Activated CD4-positive, alpha-beta T cell treated with anti-CD3 and anti-CD28 coated beads for 4 hours (primary cell): ENCODE data around the gene TNNI3.
A peak's percentile ranks its signal among the peaks of the same experiment; 100 is the strongest.

Experiments
- DNase-seq, 2 donors: peaks; one replicate each; pipeline ENCODE4 v3.0.0-alpha.2; 2020

TNNI3 gene

GRCh38 chr19:55146078-55146704 lies 11.3 kb downstream of the TNNI3 start:
- no peak for DNase-seq

- DNase-seq, result no peak
Measured at GRCh38 chr19:55145232-55145631, 12.3 kb downstream of the TNNI3 start.

- no peak for DNase-seq
Measured at GRCh38 chr19:55141696-55142095, 15.8 kb downstream of the TNNI3 start.

GRCh38 chr19:55137915-55138314 lies 19.6 kb downstream of the TNNI3 start:
- no peak for DNase-seq

- no peak for DNase-seq
Measured at GRCh38 chr19:55136399-55137102, 21.0 kb downstream of the TNNI3 start.

GRCh38 chr19:55134736-55135135 lies 22.8 kb downstream of the TNNI3 start:
- no peak for DNase-seq

GRCh38 chr19:55133639-55134444 lies 23.7 kb downstream of the TNNI3 start:
- DNase-seq, result no peak

GRCh38 chr19:55132453-55133129 lies 24.9 kb downstream of the TNNI3 start:
- no peak for DNase-seq

- DNase-seq, result no peak
Measured at GRCh38 chr19:55131421-55131820, 26.1 kb downstream of the TNNI3 start.

GRCh38 chr19:55119053-55119452 lies 38.5 kb downstream of the TNNI3 start:
- no peak for DNase-seq

GRCh38 chr19:55118401-55118991 lies 39.0 kb downstream of the TNNI3 start:
- DNase-seq, result no peak

- peak; percentile 97 for DNase-seq
Measured at GRCh38 chr19:55117663-55118391, 39.7 kb downstream of the TNNI3 start.

- DNase-seq, result no peak
Measured at GRCh38 chr19:55116859-55117662, 40.5 kb downstream of the TNNI3 start, which contains the start of gene PPP1R12C. Gene PPP1R12C, minus strand, starts transcription at chr19:55117637. Its CDS starts 94 bp downstream, at chr19:55117543.

GRCh38 chr19:55116232-55116858 lies 41.2 kb downstream of the TNNI3 start:
- DNase-seq, result peak; percentile 41 to 44

- no peak for DNase-seq
Measured at GRCh38 chr19:55115446-55116065, 42.0 kb downstream of the TNNI3 start.

- no peak for DNase-seq
Measured at GRCh38 chr19:55114566-55115145, 42.9 kb downstream of the TNNI3 start.

- DNase-seq, result no peak
Measured at GRCh38 chr19:55113570-55114039, 43.9 kb downstream of the TNNI3 start.

GRCh38 chr19:55112777-55113569 lies 44.6 kb downstream of the TNNI3 start:
- no peak for DNase-seq
